Mucosa of descending colon (tissue), 3 donors: Measurements from ENCODE around the gene PRKACB. TPM values are rescaled to one million over a fixed set of nuclear protein-coding genes. Genes with fewer than 3 reads are reported as not detected.
A peak's percentile ranks its signal among the peaks of the same experiment; 100 is the strongest.
"Not testable (repeated sequence)": the region's sequence is repeated elsewhere in the genome, so short reads cannot be mapped to it uniquely, and the experiment has no call there.

Experiments
- ATAC-seq: fragments of 200-7000 bp; cut with Tn5 transposase; one replicate; pipeline ENCODE4 v1.9.1; 2020; ENCODE audit warnings: mild to moderate bottlenecking, moderate library complexity
- DNase-seq, 3 donors: peaks; one replicate each; pipeline ENCODE4 v3.0.0-alpha.2; 2020
- H3K36me3 ChIP-seq: fragments of 200-600 bp; one replicate; pipeline ENCODE4 v1.8.0; 2021; ENCODE audit warnings: low read depth, mild to moderate bottlenecking
- H3K4me1 ChIP-seq: fragments of 200-600 bp; one replicate; pipeline ENCODE4 v1.8.0; 2021; ENCODE audit warnings: low read depth, mild to moderate bottlenecking
- H3K4me3 ChIP-seq: fragments of 200-600 bp; one replicate; pipeline ENCODE4 v1.8.0; 2021; ENCODE audit warnings: mild to moderate bottlenecking
- H3K9me3 ChIP-seq: fragments of 200-600 bp; one replicate; pipeline ENCODE4 v1.8.0; 2021; ENCODE audit warnings: mild to moderate bottlenecking
- CTCF ChIP-seq: fragments of 200-600 bp; IDR thresholded peaks from one replicate; pipeline ENCODE4 v1.8.0; 2022; ENCODE audit warnings: antibody characterized with exemption, mild to moderate bottlenecking
- intact Hi-C, 2 donors: fragments of 100-400 bp; cut with DNase I in 1 of 2; cut with micrococcal nuclease in 1 of 2; formaldehyde crosslinking; loops; one replicate each; pipeline versions ENCODE4 v1.11.0 to v1.11.1; 2022; cut with DNase I, micrococcal nuclease
- total RNA-seq, 3 donors: library from RNA; stranded (reverse); fragmentation: NEBNext Ultra II Directional in 2 of 3; extraction: Animal tissue kit (Norgen Biotek cat#: 25700) in 2 of 3; gene quantifications; one replicate each; pipeline versions ENCODE4 v1.2.1 to v1.2.4, GENCODE V29; 2021 to 2023
- donor health status: DM: no; HTN: no; CAD: no; lungs with moderate emphysema.
- donor health status: DM: no; HTN: no; CAD: no.
- donor health status: DM: no; HTN: yes; CAD: no.

PRKACB gene
- total RNA-seq, 3 donors from 2014 or later, result 91.0 to 155 (median 99.3) TPM

- DNase-seq (no peak), ATAC-seq (no peak)
- intact Hi-C loops, result no loop called here
Observed at GRCh38 chr1:84283381-84283780, 139.3 kb downstream of the PRKACB start.

GRCh38 chr1:84286071-84286470, 142.0 kb downstream of the PRKACB start:
- intact Hi-C loops, result no loop called here
- no peak for TF ChIP-seq CTCF
- H3K4me1 ChIP-seq, result no peaks in the 10 kb centered on the region
- H3K9me3 ChIP-seq, result peaks cover 13% of the 10 kb centered on the region
- ATAC-seq, result peak; percentile 38
- H3K36me3 ChIP-seq, result no peaks in the 10 kb centered on the region
- H3K4me3 ChIP-seq, result no peak overlapping the region
- no peak for DNase-seq

More at GRCh38 chr1:84283381-84283780, 139.3 kb downstream of the PRKACB start:
- H3K4me3 ChIP-seq, result no peak overlapping the region
- TF ChIP-seq CTCF, result no peak
- no peaks in the 10 kb centered on the region for H3K36me3 ChIP-seq
- H3K9me3 ChIP-seq, result peaks cover 6% of the 10 kb centered on the region
- H3K4me1 ChIP-seq, result peaks cover 2% of the 10 kb centered on the region

- ATAC-seq, H3K36me3 ChIP-seq, DNase-seq, H3K4me1 ChIP-seq, intact Hi-C loops, H3K4me3 ChIP-seq: not testable (repeated sequence)
- peaks cover 13% of the 10 kb centered on the region for H3K9me3 ChIP-seq
Observed at GRCh38 chr1:84287389-84287788, 143.3 kb downstream of the PRKACB start.

Other genes starting within 250 kb of the PRKACB start
- gene TTLL7, start 145.1 kb upstream of the PRKACB start, total RNA-seq, result 10 to 100 TPM in 1 of 3 donors, 1 to 10 TPM in 2; 3.3 to 21.0 (median 3.8) TPM
- gene SAMD13, start 157.4 kb downstream of the PRKACB start, total RNA-seq, result 10 to 100 TPM in 2 of 3 donors, 1 to 10 TPM in 1; 6.8 to 35.9 (median 21.0) TPM